HG03025 (cell line): ENCODE data around the gene KLF6.
A peak's percentile ranks its signal among the peaks of the same experiment; 100 is the strongest.

Source experiments
- ATAC-seq: cut with Tn5 transposase; IDR thresholded peaks from one replicate; pipeline ENCODE4 v1.9.1; 2021; ENCODE audit warnings: mild to moderate bottlenecking, moderate library complexity; ENCODE audit not compliant: unreplicated experiment, low FRiP score

KLF6 gene

DNA sequence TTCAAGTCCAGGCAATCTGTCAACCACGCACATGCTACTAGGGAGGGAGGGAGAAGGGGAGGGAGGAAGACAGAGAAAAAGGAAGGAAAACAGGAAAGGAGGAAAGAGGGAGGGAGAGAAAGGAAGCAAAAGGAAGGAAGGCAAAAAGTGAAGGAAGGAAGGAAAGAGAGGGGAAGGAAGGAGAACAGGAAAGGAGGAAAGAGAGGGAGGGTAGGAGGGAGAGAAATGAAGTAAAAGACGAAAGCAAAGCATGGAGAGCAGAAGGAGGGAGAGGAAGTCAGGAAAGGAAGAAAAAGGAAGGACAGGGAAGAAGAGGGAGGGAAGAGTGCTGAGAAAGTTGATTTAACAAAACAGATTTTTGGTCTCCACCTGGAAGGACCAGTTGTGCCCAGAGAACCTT is 25.6 kb downstream of the KLF6 start:
- no peak for ATAC-seq

DNA sequence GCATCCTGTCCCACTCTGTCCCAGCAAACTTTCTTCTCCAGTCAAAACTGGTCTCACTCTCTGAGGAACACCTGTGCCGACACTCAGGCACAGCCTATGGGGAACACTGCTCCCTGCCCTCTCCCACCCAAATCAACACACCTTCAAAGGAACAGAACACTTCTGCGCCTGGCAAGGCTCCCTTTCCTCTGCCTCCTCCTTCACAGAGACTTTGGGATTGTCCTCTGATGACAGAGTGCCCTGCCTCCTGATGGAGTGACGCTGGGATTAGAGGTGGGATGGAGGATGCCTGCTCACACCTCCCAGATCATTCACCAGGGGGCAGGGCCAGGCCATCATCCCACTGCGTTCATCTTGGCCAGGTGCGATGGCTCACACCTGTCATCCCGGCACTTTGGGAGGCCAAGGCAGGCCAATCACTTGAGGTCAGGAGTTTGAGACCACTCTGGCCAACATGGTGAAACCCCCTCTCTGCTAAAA is 26.5 kb downstream of the KLF6 start:
- ATAC-seq, result no peak

DNA sequence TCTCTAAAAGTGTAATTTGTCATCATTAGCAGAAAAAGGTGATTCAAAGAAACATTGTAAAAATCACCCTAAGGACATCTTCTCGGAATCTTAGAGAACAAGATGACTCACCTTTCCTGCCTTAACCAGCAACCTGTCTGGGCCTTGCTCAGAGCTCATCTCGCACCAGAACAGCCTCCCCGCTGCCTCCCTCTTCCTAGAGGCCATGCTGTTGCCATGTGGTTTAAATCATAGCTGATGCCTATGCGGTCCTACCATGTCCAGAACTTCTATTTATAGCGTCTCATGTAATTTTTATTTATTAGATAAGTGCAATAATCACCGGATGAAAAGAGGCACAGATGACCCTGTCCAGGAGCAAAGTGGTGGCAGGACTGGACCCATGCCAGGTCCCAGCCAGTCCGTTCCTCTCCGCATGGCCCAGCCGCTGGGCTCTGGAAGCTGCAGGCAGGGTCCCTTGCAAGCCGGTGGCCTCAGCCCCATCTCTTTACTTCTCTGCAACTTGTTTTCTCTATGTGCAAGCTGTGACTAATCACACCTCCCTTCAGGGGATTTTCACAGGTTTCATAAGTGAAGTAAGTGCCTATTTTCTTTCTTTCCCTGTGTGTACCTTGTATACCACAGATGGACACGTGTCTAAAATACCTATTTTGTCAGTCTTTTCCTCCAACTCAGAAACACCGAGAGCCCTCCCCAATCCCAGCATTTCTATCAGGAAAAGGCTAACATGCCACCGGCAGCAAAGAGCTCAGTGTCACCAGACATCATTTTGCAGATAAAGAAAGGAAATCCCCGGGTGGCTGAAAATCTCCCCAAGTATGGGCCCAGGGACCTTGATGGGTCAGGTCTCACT is 27.1 kb downstream of the KLF6 start:
- peak; percentile 85 for ATAC-seq

DNA sequence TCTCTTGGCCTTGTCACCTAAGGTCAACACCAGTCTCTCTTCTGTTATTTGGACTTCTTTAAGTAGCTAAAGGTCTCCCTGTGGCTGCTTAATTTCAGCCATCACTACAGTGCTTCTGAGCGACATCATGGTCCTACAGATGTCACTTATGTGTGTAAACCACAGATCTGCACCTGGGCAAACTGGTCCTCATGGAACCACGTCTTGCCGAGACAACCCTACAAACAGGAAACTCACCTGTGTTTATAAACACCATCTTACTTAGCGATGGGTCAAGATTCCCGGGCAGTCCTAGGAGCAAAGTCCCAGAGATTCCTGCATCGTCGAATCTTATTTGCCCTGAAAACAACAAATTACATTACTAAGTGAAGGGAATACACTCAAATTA is 27.8 kb downstream of the KLF6 start:
- no peak for ATAC-seq

DNA sequence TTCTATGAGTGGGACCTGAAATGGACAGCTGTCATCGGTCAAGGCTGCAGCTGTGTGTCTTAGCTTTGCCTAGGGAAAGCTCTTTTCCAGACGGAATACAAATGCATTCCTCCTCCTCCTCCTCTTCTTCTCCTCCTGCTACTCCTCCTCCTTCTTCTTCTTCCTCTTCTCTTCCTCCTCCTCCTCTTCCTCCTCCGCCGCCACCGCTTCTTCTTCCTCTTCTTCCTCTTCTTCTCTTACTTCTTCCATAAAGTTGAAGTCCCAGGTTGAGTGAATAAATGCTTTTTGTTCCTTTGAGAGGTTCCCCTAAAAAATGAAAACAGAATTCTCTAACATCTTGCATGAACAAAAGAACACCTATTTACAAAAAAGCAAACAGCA is 28.7 kb downstream of the KLF6 start:
- ATAC-seq, result no peak

DNA sequence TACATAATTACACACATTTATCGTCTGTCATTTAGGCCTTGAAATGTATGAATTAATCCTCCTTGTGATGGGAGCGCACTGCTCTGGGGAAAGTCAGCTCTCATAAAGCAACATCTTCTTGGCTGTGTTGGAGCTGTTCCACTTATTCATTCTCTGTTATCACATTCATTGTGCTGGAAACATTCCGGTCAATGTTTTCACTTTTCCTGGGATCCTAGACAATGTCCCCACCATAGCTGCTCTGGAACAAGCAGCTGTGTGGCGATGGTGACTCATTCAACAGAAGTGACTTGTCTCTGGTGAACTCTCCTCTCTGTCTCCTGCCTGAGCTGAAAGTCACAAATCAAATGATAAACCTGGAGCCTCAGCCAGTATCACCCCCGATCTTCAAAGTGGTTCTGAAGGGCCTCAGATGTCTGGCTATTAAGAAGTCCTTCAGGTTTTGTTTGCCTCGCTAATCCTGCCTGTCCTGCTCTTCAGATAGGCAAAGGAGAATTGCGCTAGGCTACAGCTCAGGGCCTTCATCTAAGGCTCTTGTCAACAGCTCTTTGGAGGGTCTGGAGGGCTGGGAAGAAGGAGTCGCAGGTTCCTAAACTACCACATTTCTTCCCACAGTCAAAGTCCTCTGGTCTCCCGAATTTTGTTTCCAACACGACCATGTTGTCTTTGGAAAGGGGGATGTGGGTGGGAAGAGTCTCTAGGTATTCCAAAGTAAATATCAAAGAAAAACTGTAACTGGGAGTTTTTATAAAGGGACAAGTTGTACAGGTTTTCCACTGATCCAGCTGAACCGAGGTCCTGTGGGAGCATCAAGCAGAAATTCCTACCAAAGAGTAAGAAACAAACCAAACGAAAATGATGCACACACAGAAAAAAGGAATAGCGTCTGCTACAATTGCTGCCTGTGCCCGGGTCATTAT is 29.3 kb downstream of the KLF6 start:
- ATAC-seq, result no peak

DNA sequence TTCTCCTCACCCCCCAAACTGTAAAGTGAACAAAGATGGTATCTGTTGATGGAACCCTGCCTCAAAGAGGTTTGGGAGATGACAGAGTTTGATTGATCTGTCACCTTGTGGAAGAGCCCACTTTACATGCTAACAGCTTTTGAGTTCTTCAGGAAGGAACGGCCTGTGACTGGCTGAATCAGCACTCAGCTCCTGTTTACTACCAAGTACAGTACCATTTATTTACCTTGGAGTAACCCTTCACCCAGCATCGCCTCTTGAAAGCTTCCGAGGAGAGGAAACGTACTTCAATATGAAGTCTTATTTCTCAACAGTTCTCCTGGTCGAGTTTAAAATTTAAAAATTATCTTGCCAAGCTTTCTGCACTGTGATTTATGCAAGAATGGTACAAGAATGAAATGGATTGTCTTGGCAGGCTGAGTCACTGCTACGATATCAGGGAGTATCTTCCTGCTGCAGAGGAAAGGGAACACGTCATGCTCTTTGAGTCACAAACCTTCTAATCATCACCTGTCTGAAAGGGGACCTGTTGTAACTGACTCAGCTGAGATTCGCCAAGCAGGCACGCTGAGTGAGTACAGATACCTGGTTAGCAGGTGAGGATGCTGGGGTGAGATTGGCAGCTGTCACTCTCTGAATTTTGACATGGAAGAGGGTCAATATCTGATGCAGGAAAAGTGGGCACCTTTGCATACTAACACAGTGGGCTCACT is 30.1 kb downstream of the KLF6 start:
- ATAC-seq, result no peak

DNA sequence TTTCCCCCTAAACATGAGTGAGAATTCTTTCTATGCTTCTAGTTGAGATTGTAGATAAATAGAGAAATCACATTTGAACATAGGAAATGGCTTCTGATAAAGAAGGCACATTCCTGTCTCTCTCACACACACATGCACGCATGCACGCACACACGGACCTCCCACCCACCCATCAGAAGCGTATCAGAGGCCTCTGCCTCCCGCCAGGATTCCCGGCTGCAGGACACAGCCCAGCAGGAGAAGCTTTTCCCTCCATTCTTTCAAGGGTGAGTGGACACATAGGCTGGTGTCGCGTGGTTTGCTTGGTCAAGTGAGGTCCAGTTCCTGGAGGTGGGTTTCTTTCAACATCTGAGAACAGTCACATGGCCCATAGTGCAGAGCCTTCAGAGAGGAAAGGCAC is 34.2 kb downstream of the KLF6 start:
- ATAC-seq, result no peak

DNA sequence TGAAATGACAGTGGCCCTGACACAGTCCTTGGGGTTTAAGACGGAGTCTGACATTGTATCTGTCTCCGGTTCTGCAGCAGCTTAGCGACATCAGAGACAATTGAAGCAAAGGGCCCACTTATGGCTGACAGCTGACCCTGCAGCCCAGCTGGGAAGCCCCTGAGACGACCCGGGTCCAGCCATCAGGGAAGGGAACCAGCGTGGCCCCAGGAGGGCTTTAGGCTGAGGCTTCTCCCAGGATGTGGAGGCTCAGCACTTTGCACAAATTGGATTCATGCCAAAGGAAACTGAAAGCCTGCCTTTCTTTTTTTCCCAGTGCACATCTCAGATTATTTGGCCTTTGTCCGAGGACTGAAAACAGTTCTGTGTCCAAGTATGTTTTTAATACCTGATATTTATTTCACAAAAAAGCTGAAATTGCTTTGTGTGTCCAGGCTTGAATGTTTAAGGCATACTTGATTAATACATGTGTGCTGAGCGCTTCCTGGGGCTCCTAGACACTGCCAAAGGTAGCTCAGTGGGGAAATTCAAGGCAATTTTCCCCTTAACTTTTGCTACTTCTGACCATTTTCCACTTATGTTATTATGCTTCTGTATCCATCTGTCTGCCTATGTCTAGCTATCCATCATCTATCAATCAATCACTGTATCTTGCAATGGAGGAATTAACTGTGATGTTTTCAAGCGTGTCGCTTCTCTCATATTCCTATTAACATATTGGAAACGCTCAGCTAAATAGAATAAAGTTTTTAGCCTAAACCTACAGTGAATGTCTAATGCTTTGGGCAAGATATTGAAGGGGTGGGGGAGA is 34.8 kb downstream of the KLF6 start:
- ATAC-seq, result no peak

DNA sequence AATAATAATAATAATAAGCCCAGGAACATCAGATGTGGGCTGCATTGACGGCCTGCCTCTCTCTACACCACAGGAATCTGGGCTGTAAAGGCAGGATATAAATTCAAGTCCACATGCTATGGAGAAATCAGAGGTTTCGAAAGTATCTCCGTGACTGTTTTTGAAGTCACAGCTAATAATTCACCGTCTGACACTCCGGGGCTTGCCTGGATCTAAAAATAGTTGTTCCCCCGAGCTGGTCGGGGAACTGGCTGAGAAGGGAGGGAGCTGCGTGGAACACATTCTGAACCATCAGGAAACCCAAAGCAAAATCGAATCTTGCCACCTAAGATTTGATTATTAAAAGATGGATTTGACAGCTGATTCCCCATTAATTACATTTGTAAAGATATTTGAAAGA is 35.4 kb downstream of the KLF6 start:
- no peak for ATAC-seq

DNA sequence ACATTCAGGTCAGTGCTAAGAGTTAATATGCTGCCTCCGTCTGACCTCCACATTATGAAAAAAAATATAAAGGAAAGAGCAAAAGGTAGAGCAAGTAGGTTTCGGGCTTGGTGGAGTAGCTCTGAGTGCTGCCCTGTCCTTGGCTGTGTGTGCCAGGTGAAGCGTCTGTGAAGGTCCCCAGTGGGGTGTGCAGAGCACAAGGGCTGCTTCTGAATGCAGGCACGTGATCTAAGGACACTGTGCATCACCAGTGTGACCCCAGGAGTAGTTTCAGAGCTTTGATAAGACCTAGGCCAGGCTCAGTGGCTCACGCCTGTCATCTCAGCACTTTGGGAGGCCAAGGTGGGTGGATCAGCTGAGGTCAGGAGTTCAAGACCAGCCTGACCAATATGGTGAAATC is 36.0 kb downstream of the KLF6 start:
- no peak for ATAC-seq

DNA sequence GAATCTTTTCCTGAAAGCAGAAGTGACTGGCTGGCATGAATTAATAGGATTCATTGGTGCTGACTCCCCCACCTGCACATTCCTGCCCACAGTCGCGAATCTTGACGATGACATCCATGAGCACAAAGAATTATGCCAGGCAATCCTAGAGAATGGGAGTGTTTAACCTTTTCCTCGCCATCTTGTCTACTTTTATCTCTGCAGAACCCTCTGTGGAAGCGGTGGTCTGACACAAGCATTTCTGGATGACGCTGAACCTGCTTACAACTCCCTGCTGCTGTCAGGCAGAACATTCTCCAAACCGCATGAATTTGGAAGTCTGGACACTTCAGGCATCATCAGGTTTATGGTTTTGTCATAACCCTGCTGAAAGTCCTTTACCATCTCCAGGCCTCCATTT is 36.5 kb downstream of the KLF6 start:
- no peak for ATAC-seq

DNA sequence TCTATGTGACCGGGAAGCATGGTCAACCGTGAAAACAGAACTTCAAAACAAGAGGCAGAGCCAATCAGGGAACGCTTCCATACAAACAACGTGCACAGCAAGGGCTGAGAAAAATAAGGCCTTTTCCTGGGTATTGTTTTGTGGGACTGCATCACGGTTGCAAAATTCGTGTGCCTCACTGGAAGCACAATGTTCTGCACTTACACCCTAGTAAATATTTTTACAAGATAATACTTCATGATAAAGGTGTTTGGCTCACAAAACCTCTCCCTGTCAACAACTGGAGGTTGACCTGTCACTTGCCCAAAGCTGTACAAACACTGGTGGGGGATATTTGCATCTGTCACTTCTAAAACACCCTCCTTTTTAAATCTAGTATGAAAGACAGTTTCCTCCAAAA is 37.0 kb downstream of the KLF6 start:
- ATAC-seq, result no peak

DNA sequence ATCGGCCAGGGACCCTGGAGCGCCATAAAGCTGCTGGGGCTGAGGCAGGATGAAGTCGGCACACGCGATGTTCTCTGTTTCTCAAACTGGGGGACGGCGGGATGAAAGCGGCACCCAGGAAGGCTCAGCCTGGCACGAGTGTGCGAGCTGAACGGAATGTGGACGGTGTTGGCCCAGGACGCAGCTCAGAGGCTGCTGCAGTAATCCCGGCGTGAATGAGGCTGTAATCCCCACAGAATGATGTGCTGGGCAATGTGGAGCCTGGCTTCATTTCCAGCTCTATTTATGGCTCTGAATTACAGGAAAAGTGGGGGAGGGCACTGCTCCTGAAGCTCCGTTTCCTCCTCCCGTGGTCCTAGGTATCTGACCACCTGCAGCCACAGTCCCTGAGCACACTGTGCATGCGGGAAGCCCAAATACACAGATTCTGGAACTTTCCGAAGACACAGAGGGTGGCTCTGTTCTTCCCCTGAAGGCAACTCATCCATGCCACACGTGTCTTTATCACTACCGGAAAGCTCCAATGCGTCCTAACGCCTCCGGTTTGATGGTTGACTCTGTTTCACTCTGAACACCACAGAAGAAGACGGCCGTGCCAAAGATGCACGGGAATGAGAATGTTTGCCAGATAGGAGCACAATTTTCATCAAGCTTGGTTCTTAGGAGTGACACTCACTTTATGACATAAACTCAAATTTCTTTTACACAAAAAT is 37.6 kb downstream of the KLF6 start:
- ATAC-seq, result no peak

DNA sequence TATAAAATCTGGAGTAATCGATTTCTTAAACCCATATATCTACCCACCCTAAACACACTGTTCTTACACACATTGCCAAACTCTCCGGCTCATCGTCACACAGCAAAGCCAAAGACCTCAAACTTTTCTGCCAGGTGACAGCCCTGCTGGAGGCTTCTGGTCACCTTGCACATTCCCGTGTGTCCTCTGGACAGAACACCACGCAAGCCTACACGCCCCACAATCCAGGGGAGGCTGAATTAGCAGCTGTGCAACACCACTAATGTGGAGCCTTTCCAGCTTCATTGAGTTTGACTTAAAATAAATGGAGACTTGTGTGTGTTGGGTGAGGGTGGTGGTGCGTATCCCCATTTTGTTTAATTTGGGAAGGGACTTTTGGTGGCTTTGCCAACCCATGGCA is 38.4 kb downstream of the KLF6 start:
- ATAC-seq, result no peak

DNA sequence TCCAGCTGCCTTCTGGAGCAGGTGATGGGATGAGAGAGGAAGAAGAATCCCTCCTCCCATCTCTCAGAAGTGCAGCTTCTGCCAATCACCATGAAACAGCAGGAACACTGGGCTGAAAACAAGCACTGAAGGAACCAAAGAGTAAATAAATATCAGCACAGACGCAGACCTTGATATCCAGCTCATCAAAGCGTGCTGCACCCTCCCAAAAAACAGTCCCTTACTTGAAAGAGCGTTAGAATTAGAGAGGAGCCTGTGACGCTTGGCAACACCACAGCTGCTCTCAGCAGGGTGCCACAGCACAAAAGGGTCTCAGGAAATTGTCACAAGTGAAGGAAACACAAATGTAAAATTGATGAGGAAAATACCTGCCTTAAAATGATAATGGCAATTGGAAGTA is 39.5 kb downstream of the KLF6 start:
- no peak for ATAC-seq

DNA sequence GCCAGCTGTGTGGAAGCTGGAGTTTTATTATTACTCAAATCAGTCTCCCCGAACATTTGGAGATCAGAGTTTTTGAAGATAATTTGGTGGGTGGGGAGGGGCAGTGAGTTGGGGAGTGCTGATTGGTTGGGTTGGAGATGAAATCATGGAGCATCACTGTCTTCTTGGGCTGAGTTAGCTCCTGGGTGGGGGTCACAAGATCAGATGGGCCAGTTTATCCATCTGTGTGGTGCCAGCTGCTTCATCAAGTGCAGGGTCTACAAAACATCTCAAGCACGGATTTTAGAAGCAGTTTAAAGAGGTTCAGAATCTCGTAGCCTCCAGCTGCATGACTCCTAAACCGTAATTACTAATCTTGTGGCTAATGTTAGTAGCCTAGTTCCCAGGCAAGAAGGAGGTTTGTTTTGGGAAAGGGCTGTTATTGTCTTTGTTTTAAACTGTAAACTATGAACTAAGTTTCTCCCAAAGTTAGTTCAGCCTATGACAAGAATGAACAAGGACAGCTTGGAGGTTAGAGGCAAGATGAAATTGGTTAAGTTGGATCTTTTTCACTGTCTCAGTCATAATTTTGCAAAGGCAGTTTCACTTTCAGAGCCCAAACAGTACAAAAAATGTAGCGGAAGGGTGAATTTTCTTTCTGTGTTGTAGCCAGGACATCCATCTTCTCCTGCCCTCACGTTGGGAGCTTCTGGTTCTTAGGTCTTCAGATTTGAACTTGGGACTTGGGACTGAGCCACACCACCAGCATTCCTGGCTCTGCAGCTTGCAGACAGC is 43.1 kb downstream of the KLF6 start:
- ATAC-seq, result no peak

DNA sequence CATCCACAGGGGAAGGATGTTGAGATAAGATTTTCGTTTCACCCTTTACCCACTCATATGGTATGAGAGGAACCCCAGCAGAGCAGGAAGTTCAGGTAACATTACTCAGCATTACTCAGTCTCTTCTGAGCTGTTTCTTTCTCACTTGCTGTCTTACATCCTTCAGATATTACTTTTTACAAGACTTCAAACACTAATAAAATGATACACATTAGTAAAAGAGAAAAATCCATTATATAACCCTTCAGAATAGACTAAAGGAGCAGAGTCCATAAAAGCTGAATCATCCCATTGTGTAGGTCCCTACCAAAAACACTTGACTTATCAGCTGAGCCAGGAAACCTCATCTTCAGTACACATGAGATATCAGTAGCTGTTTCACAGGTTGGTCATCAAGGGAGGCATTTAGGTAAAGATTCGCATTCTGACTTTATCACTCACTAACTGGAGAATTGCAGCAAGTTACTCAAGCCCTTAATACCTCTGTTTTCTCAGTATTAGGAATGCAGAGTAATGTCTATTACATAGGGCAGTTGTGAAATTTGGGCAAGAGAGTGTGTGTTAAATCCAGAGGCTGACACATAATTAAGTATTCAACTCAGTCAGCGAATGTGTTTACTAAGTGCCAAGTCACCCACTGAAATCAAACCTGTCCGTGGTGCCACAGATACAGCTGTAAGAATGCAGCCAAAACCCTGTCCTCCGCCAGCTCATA is 44.7 kb downstream of the KLF6 start:
- ATAC-seq, result peak; percentile 57
